Measurements from ENCODE around the gene MUC5AC.

GRCh38 chr11:1180171-1180570 lies 22.4 kb downstream of the MUC5AC start:
- TF ChIP-seq CTCF (IDR thresholded peaks at IDR 0.05) (no peak), POLR2A (IDR thresholded peaks at IDR 0.05) (no peak)

All from adrenal gland (tissue), 5 donors.